ENCODE measurements around the gene ITGA4.

ITGA4 gene

GRCh38 chr2:181558371-181558770, 101.2 kb downstream of the ITGA4 start:
- TF ChIP-seq CTCF (conservative IDR thresholded peaks at IDR 0.05; ENCODE audit: low read length) (no peak), EZH2phosphoT487 (IDR thresholded peaks at IDR 0.05; ENCODE audit: borderline replicate concordance) (no peak)
- no peaks in the 10 kb centered on the region for H4K20me1 ChIP-seq (ENCODE audit: insufficient read depth, low read length, poor library complexity, severe bottlenecking)
- no peaks in the 10 kb centered on the region for H3K9me2 ChIP-seq (replicated peaks; ENCODE audit: low read depth, low read length)
- no peak overlapping the region for H3K4me3 ChIP-seq (ENCODE audit: low read length, poor library complexity, severe bottlenecking)
- H3K4me1 ChIP-seq (ENCODE audit: insufficient read depth, low read length, poor library complexity, severe bottlenecking): no peaks in the 10 kb centered on the region
- no peaks in the 10 kb centered on the region for H3K36me3 ChIP-seq (ENCODE audit: insufficient read depth, low read length)
- no peaks in the 10 kb centered on the region for H3K79me2 ChIP-seq (ENCODE audit: insufficient read depth, low read length)
- no peak overlapping the region for H3K4me2 ChIP-seq (ENCODE audit: low read depth, low read length, poor library complexity, severe bottlenecking)
- H3K27me3 ChIP-seq (ENCODE audit: insufficient read depth, low read length, poor library complexity, severe bottlenecking): no peaks in the 10 kb centered on the region
- no peak overlapping the region for H3K9ac ChIP-seq (ENCODE audit: low read depth, low read length, poor library complexity, severe bottlenecking)
- no peaks in the 10 kb centered on the region for H3F3A ChIP-seq (ENCODE audit: low read depth)
- H2AFZ ChIP-seq (ENCODE audit: low read length): no peak overlapping the region
- no peaks in the 10 kb centered on the region for H3K9me3 ChIP-seq (ENCODE audit: insufficient read depth, low read depth, low read length)

GRCh38 chr2:181563101-181563692, 106.0 kb downstream of the ITGA4 start:
- Histone ChIP-seq H3K4me2 (ENCODE audit: low read depth, low read length, poor library complexity, severe bottlenecking) (no peak overlapping the region), H3K36me3 (ENCODE audit: insufficient read depth, low read length) (no peaks in the 10 kb centered on the region), H3K27me3 (ENCODE audit: insufficient read depth, low read length, poor library complexity, severe bottlenecking) (no peaks in the 10 kb centered on the region), H2AFZ (ENCODE audit: low read length) (no peak overlapping the region), H3K4me3 (ENCODE audit: low read length, poor library complexity, severe bottlenecking) (no peak overlapping the region), H3K9me2 (replicated peaks; ENCODE audit: low read depth, low read length) (no peaks in the 10 kb centered on the region), H3K9ac (ENCODE audit: low read depth, low read length, poor library complexity, severe bottlenecking) (no peak overlapping the region), H3K4me1 (ENCODE audit: insufficient read depth, low read length, poor library complexity, severe bottlenecking) (no peaks in the 10 kb centered on the region), H3F3A (ENCODE audit: low read depth) (no peaks in the 10 kb centered on the region), H3K79me2 (ENCODE audit: insufficient read depth, low read length) (no peaks in the 10 kb centered on the region), H4K20me1 (ENCODE audit: insufficient read depth, low read length, poor library complexity, severe bottlenecking) (no peaks in the 10 kb centered on the region), H3K9me3 (ENCODE audit: insufficient read depth, low read depth, low read length) (no peaks in the 10 kb centered on the region)
- no peak for TF ChIP-seq EZH2phosphoT487 (IDR thresholded peaks at IDR 0.05; ENCODE audit: borderline replicate concordance)
- TF ChIP-seq CTCF (conservative IDR thresholded peaks at IDR 0.05; ENCODE audit: low read length): no peak

GRCh38 chr2:181566334-181567032, 109.3 kb downstream of the ITGA4 start:
- H3K4me3 ChIP-seq (ENCODE audit: low read length, poor library complexity, severe bottlenecking): no peak overlapping the region
- no peak overlapping the region for H3K4me2 ChIP-seq (ENCODE audit: low read depth, low read length, poor library complexity, severe bottlenecking)
- H3K9ac ChIP-seq (ENCODE audit: low read depth, low read length, poor library complexity, severe bottlenecking): no peak overlapping the region
- no peaks in the 10 kb centered on the region for H3K36me3 ChIP-seq (ENCODE audit: insufficient read depth, low read length)
- no peaks in the 10 kb centered on the region for H3K27me3 ChIP-seq (ENCODE audit: insufficient read depth, low read length, poor library complexity, severe bottlenecking)
- no peaks in the 10 kb centered on the region for H4K20me1 ChIP-seq (ENCODE audit: insufficient read depth, low read length, poor library complexity, severe bottlenecking)
- no peaks in the 10 kb centered on the region for H3K9me3 ChIP-seq (ENCODE audit: insufficient read depth, low read depth, low read length)
- H3K4me1 ChIP-seq (ENCODE audit: insufficient read depth, low read length, poor library complexity, severe bottlenecking): peaks cover 4% of the 10 kb centered on the region
- H3K79me2 ChIP-seq (ENCODE audit: insufficient read depth, low read length): no peaks in the 10 kb centered on the region
- no peak overlapping the region for H2AFZ ChIP-seq (ENCODE audit: low read length)
- H3F3A ChIP-seq (ENCODE audit: low read depth): no peaks in the 10 kb centered on the region
- no peak for TF ChIP-seq EZH2phosphoT487 (IDR thresholded peaks at IDR 0.05; ENCODE audit: borderline replicate concordance)
- H3K9me2 ChIP-seq (replicated peaks; ENCODE audit: low read depth, low read length): no peaks in the 10 kb centered on the region
